Measurements from ENCODE around the gene CMTM6.

The CMTM6 gene

GRCh38 chr3:32453346-32453745 is 49.3 kb downstream of the CMTM6 start:
- no peaks in the 10 kb centered on the region for H3K9me2 ChIP-seq (ENCODE audit: low read depth, low read length)
- no peaks in the 10 kb centered on the region for H3K36me3 ChIP-seq (ENCODE audit: insufficient read depth, low read length)
- H3K4me3 ChIP-seq (ENCODE audit: low read depth, low read length, poor library complexity, severe bottlenecking): no peak overlapping the region
- no peaks in the 10 kb centered on the region for H3K9me3 ChIP-seq (ENCODE audit: low read length)
- no peaks in the 10 kb centered on the region for H3K79me2 ChIP-seq (ENCODE audit: insufficient read depth, low read length)
- no peak for TF ChIP-seq EZH2 (IDR thresholded peaks at IDR 0.05; ENCODE audit: borderline replicate concordance, low read length)
- TF ChIP-seq, protein P1, sequence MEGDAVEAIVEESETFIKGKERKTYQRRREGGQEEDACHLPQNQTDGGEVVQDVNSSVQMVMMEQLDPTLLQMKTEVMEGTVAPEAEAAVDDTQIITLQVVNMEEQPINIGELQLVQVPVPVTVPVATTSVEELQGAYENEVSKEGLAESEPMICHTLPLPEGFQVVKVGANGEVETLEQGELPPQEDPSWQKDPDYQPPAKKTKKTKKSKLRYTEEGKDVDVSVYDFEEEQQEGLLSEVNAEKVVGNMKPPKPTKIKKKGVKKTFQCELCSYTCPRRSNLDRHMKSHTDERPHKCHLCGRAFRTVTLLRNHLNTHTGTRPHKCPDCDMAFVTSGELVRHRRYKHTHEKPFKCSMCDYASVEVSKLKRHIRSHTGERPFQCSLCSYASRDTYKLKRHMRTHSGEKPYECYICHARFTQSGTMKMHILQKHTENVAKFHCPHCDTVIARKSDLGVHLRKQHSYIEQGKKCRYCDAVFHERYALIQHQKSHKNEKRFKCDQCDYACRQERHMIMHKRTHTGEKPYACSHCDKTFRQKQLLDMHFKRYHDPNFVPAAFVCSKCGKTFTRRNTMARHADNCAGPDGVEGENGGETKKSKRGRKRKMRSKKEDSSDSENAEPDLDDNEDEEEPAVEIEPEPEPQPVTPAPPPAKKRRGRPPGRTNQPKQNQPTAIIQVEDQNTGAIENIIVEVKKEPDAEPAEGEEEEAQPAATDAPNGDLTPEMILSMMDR (IDR thresholded peaks at IDR 0.05; ENCODE audit: low read length): no peak
- no peaks in the 10 kb centered on the region for H4K20me1 ChIP-seq (ENCODE audit: insufficient read depth, low read length)
- H2AFZ ChIP-seq (ENCODE audit: low read length): no peak overlapping the region
- H3F3A ChIP-seq (ENCODE audit: insufficient read depth, low read length): no peaks in the 10 kb centered on the region; the same call in 1 of the 2 replicates
- H3K27ac ChIP-seq (ENCODE audit: low read depth, low read length, poor library complexity, severe bottlenecking): no peak overlapping the region
- no peak overlapping the region for H3K4me2 ChIP-seq (ENCODE audit: low read length)
- H3K27me3 ChIP-seq (ENCODE audit: insufficient read depth, low read length): no peaks in the 10 kb centered on the region
- H3K4me1 ChIP-seq (ENCODE audit: insufficient read depth, low read length, severe bottlenecking): peaks cover 26% of the 10 kb centered on the region
- no peak overlapping the region for H3K9ac ChIP-seq (ENCODE audit: low read length)

DNA sequence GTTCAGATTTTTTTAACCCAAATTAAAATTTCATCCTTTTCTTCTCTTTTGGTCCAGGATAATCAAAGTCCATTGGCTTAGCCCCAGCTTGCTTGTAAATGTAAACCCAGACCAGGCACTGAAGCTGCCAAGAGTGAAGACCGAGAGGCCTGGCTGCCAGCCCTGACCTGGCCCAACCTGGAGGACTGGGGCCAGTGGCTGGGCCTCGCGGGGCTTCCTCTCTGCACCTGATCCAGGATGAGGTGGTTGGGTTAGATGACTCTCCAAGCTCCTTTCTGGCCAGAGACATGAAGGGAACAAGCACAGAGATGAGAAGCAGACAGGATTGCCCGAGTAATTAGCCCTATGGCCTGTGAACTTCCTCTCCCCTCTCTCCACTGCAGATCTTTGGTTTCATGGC is 50.6 kb downstream of the CMTM6 start:
- no peaks in the 10 kb centered on the region for H4K20me1 ChIP-seq (ENCODE audit: insufficient read depth, low read length)
- H3K4me2 ChIP-seq (ENCODE audit: low read length): no peak overlapping the region
- H3K27me3 ChIP-seq (ENCODE audit: insufficient read depth, low read length): no peaks in the 10 kb centered on the region
- H3K4me1 ChIP-seq (ENCODE audit: insufficient read depth, low read length, severe bottlenecking): peaks cover 18% of the 10 kb centered on the region
- H3K27ac ChIP-seq (ENCODE audit: low read depth, low read length, poor library complexity, severe bottlenecking): no peak overlapping the region
- H3K9ac ChIP-seq (ENCODE audit: low read length): no peak overlapping the region
- no peak overlapping the region for H2AFZ ChIP-seq (ENCODE audit: low read length)
- no peaks in the 10 kb centered on the region for H3K9me3 ChIP-seq (ENCODE audit: low read length)
- H3F3A ChIP-seq (ENCODE audit: insufficient read depth, low read length): no peaks in the 10 kb centered on the region; the same call in 1 of the 2 replicates
- no peak overlapping the region for H3K4me3 ChIP-seq (ENCODE audit: low read depth, low read length, poor library complexity, severe bottlenecking)
- TF ChIP-seq, protein P1 (IDR thresholded peaks at IDR 0.05; ENCODE audit: low read length): no peak
- TF ChIP-seq EZH2 (IDR thresholded peaks at IDR 0.05; ENCODE audit: borderline replicate concordance, low read length): no peak
- H3K36me3 ChIP-seq (ENCODE audit: insufficient read depth, low read length): no peaks in the 10 kb centered on the region; the same call in 1 of the 2 replicates
- no peaks in the 10 kb centered on the region for H3K79me2 ChIP-seq (ENCODE audit: insufficient read depth, low read length)
- H3K9me2 ChIP-seq (ENCODE audit: low read depth, low read length): no peaks in the 10 kb centered on the region

DNA sequence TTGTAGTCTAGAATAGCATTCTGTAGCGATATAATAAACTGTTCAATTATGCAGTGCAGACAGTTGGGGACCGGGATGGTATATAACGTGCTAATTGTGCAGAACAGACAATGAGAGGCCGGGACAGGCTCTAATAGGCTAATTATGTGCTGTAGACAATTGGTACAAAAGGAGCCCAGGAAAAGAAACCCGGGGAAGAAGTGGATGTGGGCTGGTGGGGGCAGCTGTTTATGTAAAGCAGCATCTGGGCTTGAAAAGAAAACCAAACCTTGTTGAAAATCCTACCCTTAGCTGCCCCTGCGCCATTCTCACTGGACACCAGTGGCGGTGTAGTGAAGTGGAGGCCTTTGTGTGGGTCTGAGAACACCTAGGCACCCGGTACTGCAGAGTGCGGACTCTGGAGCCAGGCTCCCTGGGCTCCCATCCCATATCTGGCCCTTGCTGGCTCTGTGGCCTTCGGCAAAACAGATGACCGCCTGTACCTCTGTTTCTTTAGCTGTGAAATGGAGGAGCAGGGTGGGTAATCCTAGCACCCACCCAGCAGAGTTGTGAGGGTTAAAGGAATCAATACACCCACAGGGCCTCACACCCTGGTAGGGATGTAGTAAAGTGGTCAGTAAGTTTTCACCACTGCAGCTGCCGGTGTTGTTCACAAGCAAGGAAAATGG is 51.5 kb downstream of the CMTM6 start:
- no peaks in the 10 kb centered on the region for H3F3A ChIP-seq (ENCODE audit: insufficient read depth, low read length)
- no peak overlapping the region for H3K27ac ChIP-seq (ENCODE audit: low read depth, low read length, poor library complexity, severe bottlenecking)
- H3K9me2 ChIP-seq (ENCODE audit: low read depth, low read length): no peaks in the 10 kb centered on the region
- no peak overlapping the region for H3K9ac ChIP-seq (ENCODE audit: low read length)
- no peaks in the 10 kb centered on the region for H3K9me3 ChIP-seq (ENCODE audit: low read length)
- no peaks in the 10 kb centered on the region for H4K20me1 ChIP-seq (ENCODE audit: insufficient read depth, low read length)
- H3K79me2 ChIP-seq (ENCODE audit: insufficient read depth, low read length): no peaks in the 10 kb centered on the region
- no peaks in the 10 kb centered on the region; the same call in 1 of the 2 replicates for H3K36me3 ChIP-seq (ENCODE audit: insufficient read depth, low read length)
- H3K4me3 ChIP-seq (ENCODE audit: low read depth, low read length, poor library complexity, severe bottlenecking): no peak overlapping the region
- H2AFZ ChIP-seq (ENCODE audit: low read length): no peak overlapping the region
- TF ChIP-seq EZH2 (IDR thresholded peaks at IDR 0.05; ENCODE audit: borderline replicate concordance, low read length): no peak
- TF ChIP-seq, protein P1 (IDR thresholded peaks at IDR 0.05; ENCODE audit: low read length): no peak
- H3K4me2 ChIP-seq (ENCODE audit: low read length): no peak overlapping the region
- peaks cover 10% of the 10 kb centered on the region for H3K4me1 ChIP-seq (ENCODE audit: insufficient read depth, low read length, severe bottlenecking)
- no peaks in the 10 kb centered on the region for H3K27me3 ChIP-seq (ENCODE audit: insufficient read depth, low read length)
